ENCODE measurements around the gene FRMD8. TPM values are rescaled to one million over a fixed set of nuclear protein-coding genes. Genes with fewer than 3 reads are reported as not detected.

The FRMD8 gene
- total RNA-seq, 1 donor from 2014 or later, result 49.6 TPM

DNA sequence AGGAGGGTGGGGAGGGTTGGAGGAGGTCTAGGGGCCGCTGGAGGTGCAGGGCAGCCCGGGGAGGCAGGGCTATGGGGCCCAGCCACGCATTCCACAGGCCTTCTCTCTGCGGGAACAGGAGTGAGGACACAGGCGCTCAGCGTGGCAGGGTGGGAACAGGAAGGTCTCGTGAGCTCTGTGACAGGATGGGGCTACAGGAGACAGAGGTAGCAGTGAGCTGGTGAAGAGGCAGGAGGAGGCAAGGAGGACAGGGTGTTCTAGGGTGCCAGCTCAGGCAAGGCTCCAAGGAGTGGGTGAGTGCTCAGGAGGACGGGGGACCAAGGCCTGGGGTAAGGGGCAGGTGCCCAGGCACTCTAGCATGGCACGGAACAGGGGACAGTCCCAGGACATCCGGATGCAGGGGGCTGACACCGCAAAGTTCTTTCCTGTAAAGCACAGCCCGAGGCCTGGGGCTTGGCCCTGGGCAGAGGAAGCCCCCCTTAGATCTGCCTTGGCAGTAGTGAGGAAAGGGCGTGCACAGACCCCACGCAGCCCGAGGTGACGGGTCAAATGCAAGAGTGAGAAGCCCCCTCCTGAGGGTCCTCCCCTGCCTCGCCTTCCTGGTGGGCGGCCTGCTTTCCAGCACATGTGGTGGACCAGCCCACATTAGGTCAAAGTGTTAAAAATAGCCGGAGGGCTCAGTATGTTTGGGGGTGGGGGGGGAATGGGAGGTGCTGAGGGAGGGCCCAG is 31.4 kb downstream of the FRMD8 start:
- TF ChIP-seq, protein P1, sequence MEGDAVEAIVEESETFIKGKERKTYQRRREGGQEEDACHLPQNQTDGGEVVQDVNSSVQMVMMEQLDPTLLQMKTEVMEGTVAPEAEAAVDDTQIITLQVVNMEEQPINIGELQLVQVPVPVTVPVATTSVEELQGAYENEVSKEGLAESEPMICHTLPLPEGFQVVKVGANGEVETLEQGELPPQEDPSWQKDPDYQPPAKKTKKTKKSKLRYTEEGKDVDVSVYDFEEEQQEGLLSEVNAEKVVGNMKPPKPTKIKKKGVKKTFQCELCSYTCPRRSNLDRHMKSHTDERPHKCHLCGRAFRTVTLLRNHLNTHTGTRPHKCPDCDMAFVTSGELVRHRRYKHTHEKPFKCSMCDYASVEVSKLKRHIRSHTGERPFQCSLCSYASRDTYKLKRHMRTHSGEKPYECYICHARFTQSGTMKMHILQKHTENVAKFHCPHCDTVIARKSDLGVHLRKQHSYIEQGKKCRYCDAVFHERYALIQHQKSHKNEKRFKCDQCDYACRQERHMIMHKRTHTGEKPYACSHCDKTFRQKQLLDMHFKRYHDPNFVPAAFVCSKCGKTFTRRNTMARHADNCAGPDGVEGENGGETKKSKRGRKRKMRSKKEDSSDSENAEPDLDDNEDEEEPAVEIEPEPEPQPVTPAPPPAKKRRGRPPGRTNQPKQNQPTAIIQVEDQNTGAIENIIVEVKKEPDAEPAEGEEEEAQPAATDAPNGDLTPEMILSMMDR (IDR thresholded peaks at IDR 0.05), result no peak
- Mint-ChIP-seq H3K9me3 (ENCODE audit: low read depth) (no peaks in the 10 kb centered on the region), H3K36me3 (ENCODE audit: low read depth) (peaks cover 3% of the 10 kb centered on the region), H3K27me3 (ENCODE audit: low read depth) (no peaks in the 10 kb centered on the region), H3K4me3 (ENCODE audit: unreplicated experiment) (peak overlapping the region; percentile 59), H3K4me1 (ENCODE audit: low read depth) (peaks cover 73% of the 10 kb centered on the region), H3K27ac (ENCODE audit: unreplicated experiment) (peak overlapping the region; percentile 100)
- DNase-seq (ENCODE audit: low spot score), result no peak

DNA sequence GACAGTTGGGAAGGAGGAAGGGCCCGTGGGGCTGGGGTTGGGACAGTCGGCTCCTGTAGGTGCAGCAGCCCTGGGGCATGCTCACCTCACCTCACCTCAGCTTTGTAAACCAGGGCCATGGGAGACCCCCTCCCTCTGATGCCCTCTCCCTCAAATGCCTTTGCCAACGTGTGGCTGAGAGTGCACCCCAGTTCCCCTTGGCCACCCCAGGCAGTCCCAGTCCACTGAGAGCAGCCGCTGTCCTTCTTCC is 31.9 kb downstream of the FRMD8 start:
- Mint-ChIP-seq H3K27me3 (ENCODE audit: low read depth) (no peaks in the 10 kb centered on the region), H3K27ac (ENCODE audit: unreplicated experiment) (peak overlapping the region; percentile 100), H3K4me1 (ENCODE audit: low read depth) (peaks cover 75% of the 10 kb centered on the region), H3K4me3 (ENCODE audit: unreplicated experiment) (peak overlapping the region; percentile 73), H3K9me3 (ENCODE audit: low read depth) (no peaks in the 10 kb centered on the region), H3K36me3 (ENCODE audit: low read depth) (peaks cover 5% of the 10 kb centered on the region)
- no peak for DNase-seq (ENCODE audit: low spot score)
- TF ChIP-seq, protein P1 (IDR thresholded peaks at IDR 0.05), result no peak

DNA sequence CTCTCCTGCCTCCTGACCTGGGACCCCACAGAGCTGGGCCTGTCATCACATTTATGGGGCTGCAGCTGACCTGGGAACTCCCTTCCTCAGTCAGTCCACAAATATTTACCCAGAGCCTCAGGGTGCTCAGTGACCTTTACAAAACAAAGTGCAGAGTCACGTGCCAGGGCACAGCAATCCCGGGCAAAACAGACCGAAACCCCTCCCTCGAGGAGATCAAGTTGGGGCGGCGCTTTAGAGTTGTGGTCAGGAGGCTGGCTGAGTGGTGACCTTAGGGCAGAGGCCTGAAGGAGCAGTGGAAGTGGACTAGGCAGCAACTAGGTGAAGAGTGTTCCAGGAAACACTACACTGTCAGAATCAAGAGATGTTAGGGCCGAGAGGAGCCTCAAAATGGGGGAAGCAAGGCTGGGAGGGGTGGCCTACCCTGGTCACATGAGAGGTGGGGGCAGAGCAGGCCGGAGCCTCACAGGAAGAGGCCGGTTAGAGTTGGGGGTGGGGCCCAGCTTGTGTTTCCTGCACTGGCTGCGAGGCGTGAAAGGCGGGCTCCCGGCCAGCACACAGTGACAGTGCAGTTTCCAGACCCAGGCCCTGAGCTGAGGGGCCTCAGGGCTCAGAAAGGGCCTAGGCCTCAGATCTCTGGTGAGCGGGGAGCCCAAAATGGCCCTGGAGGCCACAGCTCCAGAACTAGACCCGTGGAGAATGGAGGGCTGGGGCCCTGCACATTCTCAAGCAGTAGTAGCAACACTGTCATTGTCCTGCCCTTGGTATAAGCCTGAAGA is 32.4 kb downstream of the FRMD8 start:
- TF ChIP-seq, protein P1 (IDR thresholded peaks at IDR 0.05), result no peak
- Mint-ChIP-seq H3K9me3 (ENCODE audit: low read depth) (no peaks in the 10 kb centered on the region), H3K27ac (ENCODE audit: unreplicated experiment) (peak overlapping the region; percentile 100), H3K4me1 (ENCODE audit: low read depth) (peaks cover 78% of the 10 kb centered on the region), H3K4me3 (ENCODE audit: unreplicated experiment) (peak overlapping the region; percentile 73), H3K36me3 (ENCODE audit: low read depth) (peaks cover 9% of the 10 kb centered on the region), H3K27me3 (ENCODE audit: low read depth) (no peaks in the 10 kb centered on the region)
- DNase-seq (ENCODE audit: low spot score), result peak; percentile 97

DNA sequence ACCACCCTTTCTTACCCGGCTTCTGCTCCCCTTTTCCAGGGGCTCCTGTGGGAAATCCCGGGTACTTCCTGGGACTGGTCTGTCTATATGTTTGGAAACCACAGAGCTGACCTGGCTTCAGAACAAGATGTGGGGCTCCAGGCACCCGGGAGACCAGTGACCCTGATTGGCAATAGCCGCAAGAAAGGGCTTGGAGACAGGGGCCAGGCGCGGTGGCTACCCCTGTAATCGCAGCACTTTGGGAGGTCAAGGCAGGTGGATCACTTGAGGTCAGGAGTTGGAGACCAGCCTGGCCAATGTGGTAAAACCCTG is 33.0 kb downstream of the FRMD8 start:
- DNase-seq (ENCODE audit: low spot score), result no peak
- Mint-ChIP-seq H3K9me3 (ENCODE audit: low read depth) (no peaks in the 10 kb centered on the region), H3K27ac (ENCODE audit: unreplicated experiment) (peak overlapping the region; percentile 100), H3K4me3 (ENCODE audit: unreplicated experiment) (peak overlapping the region; percentile 73), H3K36me3 (ENCODE audit: low read depth) (peaks cover 13% of the 10 kb centered on the region), H3K27me3 (ENCODE audit: low read depth) (no peaks in the 10 kb centered on the region), H3K4me1 (ENCODE audit: low read depth) (peaks cover 81% of the 10 kb centered on the region)
- TF ChIP-seq, protein P1 (IDR thresholded peaks at IDR 0.05), result no peak

DNA sequence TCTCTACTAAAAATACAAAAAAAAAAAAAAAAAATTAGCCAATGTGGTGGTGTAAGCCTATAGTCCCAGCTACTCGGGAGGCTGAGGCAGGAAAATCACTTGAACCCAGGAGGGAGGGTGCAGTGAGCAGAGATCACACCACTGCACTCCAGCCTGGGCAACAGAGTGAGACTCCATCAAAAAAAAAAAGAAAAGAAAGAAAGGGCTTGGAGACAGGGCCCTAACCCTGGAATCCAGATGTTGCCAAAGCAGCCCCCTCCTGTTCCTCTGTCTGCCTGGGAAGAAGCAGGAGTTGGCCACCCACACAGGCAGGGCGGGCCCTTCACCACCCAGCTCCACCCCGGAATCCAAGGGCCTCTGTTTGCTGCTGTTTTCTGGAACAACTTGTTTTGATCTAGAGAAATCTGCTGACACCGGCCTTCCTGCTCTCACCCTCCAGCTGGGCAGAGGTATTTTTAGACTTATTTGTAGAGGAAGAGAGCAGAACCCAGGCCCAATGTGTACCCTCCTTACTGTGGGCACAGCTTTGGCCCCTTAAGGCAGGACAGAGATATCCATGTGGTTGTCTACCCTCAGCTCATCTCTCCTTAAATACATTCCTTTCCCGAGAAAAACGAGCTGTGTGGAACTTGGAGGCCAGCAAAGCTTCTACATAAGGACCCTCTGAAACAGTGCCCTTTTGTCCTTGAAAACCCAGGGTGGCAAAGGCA is 33.5 kb downstream of the FRMD8 start:
- Mint-ChIP-seq H3K4me3 (ENCODE audit: unreplicated experiment) (peak overlapping the region; percentile 73), H3K36me3 (ENCODE audit: low read depth) (peaks cover 18% of the 10 kb centered on the region), H3K27ac (ENCODE audit: unreplicated experiment) (peak overlapping the region; percentile 100), H3K9me3 (ENCODE audit: low read depth) (no peaks in the 10 kb centered on the region), H3K27me3 (ENCODE audit: low read depth) (no peaks in the 10 kb centered on the region), H3K4me1 (ENCODE audit: low read depth) (peaks cover 86% of the 10 kb centered on the region)
- TF ChIP-seq, protein P1 (IDR thresholded peaks at IDR 0.05), result no peak
- no peak for DNase-seq (ENCODE audit: low spot score)
